HG03108 (cell line): ENCODE measurements around the gene RTEL1.
"Not testable (repeated sequence)": the region's sequence is repeated elsewhere in the genome, so short reads cannot be mapped to it uniquely, and the experiment has no call there.

Experiments
- ATAC-seq: cut with Tn5 transposase; IDR thresholded peaks from one replicate; pipeline ENCODE4 v1.9.1; 2021; ENCODE audit warnings: moderate library complexity; ENCODE audit not compliant: unreplicated experiment

The RTEL1 gene

GRCh38 chr20:63651942-63652191 lies 6.2 kb upstream of the RTEL1 start:
- ATAC-seq = no peak

GRCh38 chr20:63652192-63652980 lies 5.7 kb upstream of the RTEL1 start:
- no peak for ATAC-seq

- no peak for ATAC-seq
These were observed 4.8 kb upstream of the RTEL1 start, which contains the start of gene STMN3 for GRCh38 chr20:63653041-63653973. STMN3 (minus strand) TSS chr20:63653424; CDS start chr20:63653345, 79 bp downstream.

GRCh38 chr20:63653974-63654668 lies 4.0 kb upstream of the RTEL1 start:
- ATAC-seq = no peak

GRCh38 chr20:63655249-63655648 lies 2.9 kb upstream of the RTEL1 start:
- ATAC-seq = no peak

- no peak for ATAC-seq
These were observed 1.7 kb upstream of the RTEL1 start for GRCh38 chr20:63656451-63656850.

- ATAC-seq = no peak
These were observed 714 bp upstream of the RTEL1 start for GRCh38 chr20:63657260-63657936.

GRCh38 chr20:63658749-63659187 lies 656 bp downstream of the RTEL1 start:
- ATAC-seq = no peak

GRCh38 chr20:63659370-63659769 lies 1.3 kb downstream of the RTEL1 start:
- no peak for ATAC-seq

GRCh38 chr20:63660174-63660573 lies 2.1 kb downstream of the RTEL1 start:
- not testable (repeated sequence) for ATAC-seq

- ATAC-seq = no peak
These were observed 2.5 kb downstream of the RTEL1 start for GRCh38 chr20:63660622-63661021.

- ATAC-seq = no peak
These were observed 3.0 kb downstream of the RTEL1 start for GRCh38 chr20:63661108-63661507.

GRCh38 chr20:63661959-63662812 lies 4.1 kb downstream of the RTEL1 start:
- ATAC-seq = no peak

GRCh38 chr20:63662813-63663189 lies 4.7 kb downstream of the RTEL1 start:
- ATAC-seq = no peak

- ATAC-seq = no peak
These were observed 5.4 kb downstream of the RTEL1 start for GRCh38 chr20:63663332-63664066.

GRCh38 chr20:63664143-63664851 lies 6.2 kb downstream of the RTEL1 start:
- ATAC-seq = no peak

GRCh38 chr20:63664861-63665594 lies 6.9 kb downstream of the RTEL1 start:
- no peak for ATAC-seq

- no peak for ATAC-seq
These were observed 7.6 kb downstream of the RTEL1 start for GRCh38 chr20:63665708-63666107.
